GM19035 (cell line): ENCODE measurements around the gene MAST4.
"Not testable (repeated sequence)": the region's sequence is repeated elsewhere in the genome, so short reads cannot be mapped to it uniquely, and the experiment has no call there.

ENCODE experiments used
- ATAC-seq: cut with Tn5 transposase; IDR thresholded peaks from one replicate; pipeline ENCODE4 v1.9.1; 2021; ENCODE audit not compliant: unreplicated experiment

The MAST4 gene

DNA sequence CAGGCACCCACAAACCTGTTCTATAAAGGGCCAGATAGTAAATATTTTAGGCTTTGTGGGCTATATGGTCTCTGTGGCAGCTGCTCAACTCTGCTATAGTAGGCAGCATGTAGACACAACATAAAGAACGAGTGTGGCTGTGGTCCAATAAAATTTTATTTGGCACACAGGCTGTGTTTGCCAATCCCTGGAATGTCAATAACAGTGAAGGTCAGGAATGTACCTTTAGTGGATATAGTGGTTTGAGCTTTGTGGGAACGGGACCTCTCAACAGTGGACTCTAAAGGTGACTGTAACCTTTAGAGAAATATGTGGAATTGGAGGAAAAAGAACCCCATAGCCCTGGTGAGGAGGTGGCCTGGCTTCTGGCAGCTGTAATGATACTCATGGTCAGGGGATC lies 145.2 kb downstream of the MAST4 start:
- ATAC-seq = no peak

DNA sequence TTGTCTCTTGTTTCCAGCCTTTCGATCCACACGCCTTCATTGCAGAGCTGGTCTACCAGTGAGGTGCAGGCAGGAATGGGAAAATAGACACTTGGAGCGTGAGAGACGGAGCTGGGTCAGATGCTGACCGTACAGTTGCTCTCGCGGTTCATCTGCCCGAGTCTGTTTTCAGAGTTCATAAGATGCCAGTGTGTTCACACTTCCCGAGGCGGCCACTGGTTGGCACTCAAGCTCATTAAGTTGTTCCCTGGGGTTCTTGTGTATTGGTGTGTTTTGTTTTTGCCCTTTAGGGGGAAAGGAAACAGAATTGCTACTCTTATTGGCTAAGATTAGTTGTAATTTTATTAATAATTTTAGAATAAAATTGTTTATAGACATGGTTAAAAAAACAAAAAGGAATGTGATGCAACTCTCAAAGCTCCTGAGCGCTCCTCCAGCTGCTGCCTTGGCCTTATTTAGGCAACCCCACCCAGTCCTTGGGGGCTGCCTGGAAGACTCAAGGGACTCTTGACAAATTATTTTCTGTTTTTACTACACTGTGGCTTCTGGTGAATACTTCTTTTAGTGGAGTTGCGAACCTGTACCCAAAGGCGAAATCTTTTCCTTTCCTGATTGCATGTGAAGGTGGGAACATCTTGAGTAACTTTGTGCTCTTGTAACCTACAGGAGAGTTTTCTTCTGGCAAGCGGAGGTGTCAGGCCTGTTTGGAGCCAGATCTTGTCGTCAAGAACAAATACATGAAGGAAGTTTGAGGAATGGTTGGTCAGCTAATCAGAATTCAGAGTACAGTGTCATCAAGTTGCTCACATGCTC lies 146.1 kb downstream of the MAST4 start:
- no peak for ATAC-seq

DNA sequence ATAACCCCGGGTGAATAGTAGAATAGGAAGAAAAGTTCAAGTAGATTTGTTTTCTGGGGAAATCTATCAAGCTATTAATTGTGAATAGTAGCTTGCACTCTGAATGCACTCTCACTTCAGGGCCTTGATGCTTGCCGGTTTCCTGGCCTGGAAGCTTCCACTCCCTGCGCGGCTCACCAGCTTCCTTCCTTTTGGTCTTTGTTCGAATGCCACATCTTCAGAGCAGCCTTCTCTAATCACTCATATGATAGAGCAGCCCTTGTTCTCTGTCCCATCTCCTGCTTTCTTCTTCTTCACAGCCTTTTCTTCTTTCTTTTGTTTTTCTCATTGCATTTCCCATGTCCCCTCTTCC lies 146.7 kb downstream of the MAST4 start:
- no peak for ATAC-seq

DNA sequence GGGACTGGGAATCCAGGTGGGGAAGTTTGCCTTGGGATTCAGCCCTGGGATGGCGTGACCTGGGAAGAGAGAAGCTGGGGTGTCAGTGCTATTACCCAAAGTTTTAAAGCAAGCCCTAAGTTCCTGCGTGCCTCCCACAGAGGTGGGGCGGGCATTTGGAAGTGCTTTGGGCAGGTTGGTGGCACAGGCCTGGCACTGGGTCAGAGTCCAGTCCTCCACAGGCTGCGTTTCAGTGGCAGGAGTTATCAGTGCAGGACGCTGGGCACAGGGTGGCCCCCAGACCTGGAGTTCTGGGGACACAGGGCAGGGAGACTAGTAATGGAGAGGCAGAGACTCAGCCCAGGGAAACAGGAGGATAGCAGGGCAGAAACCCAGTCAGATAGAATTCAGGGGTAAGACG lies 147.2 kb downstream of the MAST4 start:
- no peak for ATAC-seq

DNA sequence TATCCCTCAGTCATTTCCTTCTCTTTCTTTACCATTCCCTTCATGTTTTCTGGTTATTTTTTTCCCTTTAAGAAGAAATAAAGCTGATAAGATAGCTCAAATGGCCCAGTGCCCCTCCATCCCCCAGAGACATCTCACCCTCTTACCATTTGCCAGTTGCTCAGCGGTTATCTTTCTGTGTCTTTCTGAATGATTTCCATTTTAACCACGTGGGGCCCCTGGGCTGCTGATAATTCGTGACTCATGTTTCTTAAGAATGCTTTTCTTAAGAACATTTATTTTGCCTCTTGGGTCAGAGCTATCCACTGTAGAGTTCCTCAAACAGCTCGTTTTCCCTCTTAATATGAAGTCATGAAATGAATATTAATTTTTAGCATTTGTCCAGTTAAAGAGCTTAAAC lies 147.8 kb downstream of the MAST4 start:
- ATAC-seq = no peak

DNA sequence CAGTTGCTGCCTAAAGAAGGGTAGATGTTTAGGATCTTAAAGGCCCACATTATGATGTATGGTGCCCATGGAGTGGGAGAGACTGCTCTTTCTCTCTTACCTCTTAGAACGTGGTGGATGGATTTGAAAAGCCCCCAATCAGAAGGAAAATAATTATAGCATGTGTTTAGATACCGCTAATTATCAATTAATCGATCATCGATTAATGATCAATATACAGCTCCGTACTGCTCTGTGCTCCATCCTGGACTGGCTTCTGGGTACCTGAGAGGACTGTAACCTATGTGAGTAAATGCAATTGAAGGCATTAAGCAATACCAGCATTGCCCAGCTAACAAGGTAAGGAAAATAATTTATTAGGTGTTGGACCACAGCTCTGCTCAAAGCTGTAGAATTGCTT lies 149.1 kb downstream of the MAST4 start:
- no peak for ATAC-seq

DNA sequence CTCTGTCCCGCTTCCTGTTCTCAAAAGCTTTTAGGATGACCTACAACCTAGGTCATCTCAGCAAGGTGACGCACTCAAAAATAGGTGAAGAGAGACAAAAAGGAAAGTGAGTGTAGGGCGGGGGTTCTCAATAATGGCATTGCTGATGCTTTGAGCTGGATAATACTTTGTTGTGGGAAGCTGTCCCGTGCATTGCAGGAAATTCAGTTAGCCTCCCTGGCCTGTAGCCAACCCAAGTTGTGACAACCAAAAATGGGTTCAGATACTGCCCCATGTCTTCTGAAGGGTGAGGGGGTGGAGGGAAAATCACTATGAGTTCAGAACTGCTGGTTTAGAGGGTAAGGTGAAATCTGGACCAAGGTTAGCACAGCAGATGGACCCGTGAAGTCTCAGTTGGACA lies 151.4 kb downstream of the MAST4 start:
- no peak for ATAC-seq

DNA sequence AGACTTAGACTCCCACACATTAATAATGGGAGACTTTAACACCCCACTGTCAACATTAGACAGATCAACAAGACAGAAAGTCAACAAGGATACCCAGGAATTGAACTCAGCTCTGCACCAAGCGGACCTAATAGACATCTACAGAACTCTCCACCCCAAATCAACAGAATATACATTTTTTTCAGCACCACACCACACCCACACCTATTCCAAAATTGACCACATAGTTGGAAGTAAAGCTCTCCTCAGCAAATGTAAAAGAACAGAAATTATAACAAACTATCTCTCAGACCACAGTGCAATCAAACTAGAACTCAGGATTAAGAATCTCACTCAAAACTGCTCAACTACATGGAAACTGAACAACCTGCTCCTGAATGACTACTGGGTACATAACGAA lies 156.5 kb downstream of the MAST4 start:
- ATAC-seq = not testable (repeated sequence)

DNA sequence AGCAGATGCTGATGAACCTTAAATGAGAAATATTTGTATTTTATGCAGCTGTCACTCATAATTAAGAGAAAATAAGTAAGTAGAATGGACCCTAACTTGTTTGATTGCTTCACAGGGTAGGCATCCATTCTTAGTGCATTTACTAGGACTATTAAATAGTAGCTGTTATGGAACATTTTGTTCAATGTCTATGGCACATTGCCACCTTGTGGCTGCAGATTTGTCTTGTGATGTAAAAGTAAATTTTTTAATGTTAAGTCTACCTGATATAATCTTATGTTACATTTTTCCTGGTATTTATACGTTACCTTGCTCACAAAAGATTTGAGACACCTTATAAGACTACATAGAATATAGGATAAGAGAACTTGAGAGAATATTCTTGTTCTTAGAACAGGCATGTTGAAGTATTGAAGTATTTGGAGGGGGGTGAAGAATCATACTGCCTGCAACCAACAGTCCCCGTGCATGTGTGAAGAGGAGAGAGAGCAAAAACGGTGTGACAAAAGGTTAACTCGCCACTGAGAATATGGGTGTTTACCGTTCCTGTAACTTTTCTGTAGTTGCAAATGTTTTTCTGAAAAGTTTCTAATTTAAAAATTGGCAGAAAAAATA lies 161.1 kb downstream of the MAST4 start:
- ATAC-seq = no peak

DNA sequence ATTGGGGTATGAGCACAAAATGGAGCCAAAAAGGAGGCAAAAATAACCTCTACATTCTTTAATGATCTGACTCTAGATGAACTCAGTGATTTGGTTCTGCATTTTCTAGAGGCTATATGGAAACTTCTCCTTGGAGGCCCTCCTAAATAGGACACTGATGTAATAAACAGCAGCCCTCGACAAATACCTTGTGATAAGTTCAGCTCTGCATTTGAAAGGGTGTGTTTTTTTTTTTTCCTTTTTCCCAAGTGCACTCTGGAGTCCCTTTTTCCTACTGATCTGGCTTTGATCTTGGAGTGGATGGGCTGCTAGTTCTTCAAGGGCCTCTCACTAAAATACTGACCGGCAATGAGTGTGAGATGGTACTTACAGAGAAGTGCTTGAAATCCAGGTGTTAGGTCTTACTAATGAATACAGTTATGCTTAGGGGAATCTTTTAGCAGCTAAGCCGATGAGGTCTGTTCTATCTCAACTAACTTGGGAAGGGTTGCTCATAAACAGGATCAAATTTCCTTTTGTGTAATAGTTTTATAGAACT lies 161.7 kb downstream of the MAST4 start:
- ATAC-seq = no peak

DNA sequence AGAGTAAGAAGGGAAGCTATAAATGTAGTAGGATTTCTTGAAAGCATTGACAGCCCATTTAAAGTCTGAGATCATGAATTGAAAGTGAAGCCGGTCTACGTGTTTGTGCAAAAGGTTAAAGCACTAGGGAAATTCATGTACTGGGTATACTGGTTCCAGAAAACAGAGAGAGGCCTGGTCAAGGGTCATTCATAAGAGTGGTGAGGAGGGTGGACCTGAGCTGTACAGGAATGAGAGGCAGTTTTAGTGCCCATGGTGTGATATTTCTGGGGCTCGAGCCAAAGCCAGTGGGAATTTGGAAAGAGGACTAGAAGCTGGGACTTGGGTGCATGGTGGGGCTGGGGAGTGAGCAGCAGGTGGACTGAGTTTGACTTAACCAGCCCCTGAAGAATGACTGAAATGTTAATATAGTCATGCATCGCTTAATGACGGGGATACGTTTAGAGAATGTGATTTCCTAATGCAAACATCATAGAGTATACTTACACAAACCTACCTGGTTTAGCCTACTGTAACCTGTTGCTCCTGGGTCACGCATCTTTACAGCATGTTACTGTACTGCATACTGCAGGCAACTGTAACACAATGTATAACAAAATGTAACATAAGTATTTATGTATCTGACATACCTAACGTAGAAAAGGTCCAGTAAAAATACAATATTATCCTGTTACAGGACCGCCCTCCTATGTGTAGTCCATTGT lies 173.0 kb downstream of the MAST4 start:
- ATAC-seq = no peak

DNA sequence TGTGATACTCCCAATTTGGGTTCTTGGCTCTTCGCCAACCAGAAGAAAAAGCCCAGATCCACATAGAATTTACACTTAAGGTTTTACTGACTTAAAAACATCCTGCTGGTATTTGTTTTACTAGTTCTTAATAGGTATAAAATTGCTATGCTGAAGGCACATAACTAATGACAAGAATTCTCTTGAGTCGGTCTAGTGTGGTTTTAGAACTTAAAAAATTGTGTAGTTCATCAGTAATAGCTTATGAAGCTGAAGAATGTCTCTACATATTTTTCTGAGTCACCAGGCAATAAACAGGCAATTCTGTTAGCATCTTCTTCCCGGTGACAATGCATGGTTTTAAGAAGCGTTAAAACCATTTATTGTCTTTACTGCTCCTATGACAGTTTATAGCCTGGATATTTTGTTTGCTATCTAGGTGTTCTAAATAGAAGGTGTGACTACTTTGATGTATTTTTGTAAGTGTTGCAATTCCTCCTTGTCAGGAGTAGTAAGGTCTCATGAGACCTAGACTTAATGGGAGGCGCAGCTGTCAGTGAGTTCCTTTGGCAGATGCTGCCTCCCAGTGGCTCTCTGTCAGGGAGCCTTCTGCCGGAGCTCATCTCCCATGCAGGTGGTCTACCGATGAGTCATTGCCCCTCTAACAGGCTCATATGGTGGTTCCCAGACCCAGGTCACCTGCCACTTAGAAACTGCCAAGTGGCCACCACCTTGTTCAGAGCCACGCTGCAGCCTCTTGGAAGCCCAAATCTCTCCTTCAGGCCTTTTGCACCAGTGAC lies 173.8 kb downstream of the MAST4 start:
- ATAC-seq = no peak

DNA sequence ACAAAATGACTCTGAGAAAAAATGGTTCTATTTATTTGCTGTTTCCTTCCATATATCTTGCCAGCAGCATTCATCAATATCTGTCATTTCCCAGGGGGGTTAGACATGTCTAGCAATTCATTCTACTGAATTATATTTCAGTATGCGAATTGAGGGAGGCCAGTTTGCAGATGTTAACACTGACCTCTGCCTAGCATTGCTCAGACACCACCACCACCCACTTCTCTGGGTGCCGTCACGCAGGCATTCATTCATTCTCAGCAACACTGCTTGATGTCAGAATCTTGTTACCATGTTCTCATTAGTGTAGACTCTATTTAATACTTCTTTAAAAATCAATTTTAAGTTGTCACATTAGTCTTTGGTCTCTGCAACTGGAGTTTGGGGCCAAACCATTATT lies 181.7 kb downstream of the MAST4 start:
- no peak for ATAC-seq

DNA sequence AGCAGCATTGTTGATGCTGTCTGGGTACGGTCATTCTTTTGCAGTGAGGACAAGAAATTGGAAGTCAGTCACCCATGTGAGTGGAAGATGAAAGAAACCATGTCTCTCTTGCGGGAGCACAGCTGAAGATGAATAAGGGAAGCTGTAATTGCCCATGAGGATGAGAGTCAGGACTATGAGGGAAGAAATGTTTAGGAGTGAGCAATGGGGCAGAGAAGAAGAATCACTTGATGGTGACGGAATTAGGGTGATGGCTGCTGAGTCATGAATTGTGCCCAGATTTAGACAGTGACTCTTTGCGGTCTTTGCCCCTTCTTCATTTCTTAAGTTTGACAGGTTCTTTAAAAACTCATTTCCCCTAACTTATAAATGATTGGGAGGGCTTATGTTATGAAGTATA lies 183.3 kb downstream of the MAST4 start:
- no peak for ATAC-seq

DNA sequence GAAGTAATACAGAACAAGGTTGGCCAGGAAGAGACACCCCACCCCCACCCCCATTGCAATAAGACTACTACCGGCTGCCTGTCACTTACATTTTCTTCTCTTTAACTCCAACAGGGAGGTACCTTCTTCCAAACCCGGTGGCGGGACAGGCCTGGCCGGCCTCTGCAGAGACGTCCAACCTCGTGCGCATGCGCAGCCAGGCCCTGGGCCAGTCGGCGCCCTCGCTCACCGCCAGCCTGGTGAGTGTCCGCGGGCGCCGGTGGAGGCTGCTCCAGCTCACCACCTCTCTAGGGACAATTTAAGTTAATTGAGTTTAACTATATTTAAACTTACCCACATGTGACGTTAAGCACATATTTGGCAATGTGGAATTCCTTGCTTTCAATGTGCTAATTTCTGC lies 192.4 kb downstream of the MAST4 start:
- no peak for ATAC-seq

DNA sequence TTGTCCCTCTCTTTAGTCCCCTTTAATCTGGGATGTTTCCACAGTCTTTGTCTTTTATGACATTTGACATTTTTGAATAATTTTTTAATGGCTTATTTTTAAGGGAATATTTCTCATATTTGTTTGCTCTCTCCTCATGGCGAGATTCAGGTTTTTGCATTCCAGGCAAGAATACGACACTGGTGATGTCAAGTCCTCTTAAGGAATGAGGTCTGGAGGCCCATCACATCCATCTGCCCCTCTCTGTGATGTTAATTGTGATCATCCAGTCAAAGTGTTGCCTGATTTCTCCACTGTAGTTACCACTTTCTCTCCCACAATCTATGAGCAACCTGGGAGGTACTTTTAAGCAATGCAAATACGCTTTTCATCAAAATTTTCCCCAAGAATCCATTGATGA lies 193.2 kb downstream of the MAST4 start:
- ATAC-seq = no peak

DNA sequence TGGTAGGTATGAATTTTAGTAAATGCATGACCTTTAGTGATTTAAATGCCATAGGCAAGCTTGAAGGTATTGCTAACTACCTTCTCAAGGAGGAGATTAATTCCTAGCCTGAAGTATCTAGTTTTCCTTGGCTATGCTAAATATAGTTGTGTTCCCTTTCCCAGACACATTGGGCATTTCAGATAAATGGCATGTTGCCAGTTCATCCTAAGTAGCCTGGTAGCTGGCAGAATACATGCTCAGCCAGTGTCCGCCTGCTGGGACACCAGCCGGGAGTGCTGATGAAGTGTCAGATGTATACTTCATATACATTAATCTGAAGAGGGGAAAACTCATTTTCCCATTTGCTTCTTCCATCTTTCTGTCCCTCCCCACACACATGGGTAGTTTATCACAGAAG lies 196.9 kb downstream of the MAST4 start:
- ATAC-seq = no peak

DNA sequence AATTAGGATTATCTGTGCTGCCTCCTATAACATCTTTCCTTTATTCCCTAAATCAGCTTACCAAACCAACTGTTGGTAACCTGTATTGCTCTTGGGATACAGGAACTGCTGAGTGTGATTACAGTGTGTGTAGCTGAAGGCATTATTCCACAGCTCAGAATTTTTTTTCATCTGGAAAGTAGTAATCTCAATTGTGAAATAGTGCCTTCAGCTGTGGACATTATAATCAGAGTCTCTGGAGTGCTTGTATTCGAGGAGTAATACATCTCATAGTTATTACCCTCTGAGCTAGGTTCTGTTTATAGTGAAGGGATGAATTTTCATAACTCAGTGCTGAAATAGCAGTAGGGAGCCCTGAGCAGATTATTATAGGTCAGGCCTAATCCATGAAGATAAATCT lies 199.5 kb downstream of the MAST4 start:
- ATAC-seq = no peak

DNA sequence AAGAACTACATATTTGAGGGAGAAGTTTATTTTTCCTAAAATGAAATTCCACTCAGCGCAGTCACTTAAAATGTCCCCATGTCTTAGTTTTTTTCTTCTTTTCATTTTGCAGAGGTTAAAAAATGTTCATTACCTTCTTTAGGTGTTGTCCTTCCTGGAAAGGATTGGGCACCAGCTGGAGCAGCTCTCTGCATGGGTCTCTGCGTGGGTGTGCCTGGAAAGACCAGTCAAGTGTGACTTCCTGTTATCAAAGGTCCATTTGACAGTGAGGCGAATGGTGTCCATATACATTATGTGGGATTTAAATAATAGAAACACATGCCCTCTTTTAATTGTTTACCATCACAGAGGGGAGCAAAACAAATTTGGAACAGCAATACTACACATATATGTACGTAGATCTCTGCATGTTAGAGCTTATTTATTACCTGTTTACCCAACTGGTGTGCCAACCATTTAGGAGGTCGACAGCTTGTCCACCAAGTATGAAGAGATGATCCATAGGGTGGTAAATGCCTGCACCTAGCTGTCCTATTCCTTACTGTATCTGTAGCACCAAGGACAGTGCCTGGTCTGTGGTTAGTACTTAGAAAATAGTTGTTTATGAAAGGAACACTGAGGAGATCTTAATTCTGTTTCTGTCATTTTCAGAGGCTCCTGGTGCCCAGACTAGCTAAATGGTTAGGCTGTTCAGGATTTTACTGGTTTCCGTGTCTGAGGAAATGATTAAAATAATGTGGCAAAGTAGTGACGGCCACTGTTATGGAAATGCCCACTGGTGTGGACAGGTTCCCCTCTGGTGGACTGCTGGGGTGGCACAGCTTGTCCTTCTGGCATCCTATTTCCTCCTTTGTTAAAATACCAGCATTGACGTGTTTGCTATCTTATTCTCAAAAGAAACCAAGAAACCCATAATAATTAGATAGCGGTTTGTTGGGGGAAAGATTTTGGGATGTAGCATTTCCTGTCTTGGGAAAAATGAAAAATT lies 200.4 kb downstream of the MAST4 start:
- no peak for ATAC-seq

DNA sequence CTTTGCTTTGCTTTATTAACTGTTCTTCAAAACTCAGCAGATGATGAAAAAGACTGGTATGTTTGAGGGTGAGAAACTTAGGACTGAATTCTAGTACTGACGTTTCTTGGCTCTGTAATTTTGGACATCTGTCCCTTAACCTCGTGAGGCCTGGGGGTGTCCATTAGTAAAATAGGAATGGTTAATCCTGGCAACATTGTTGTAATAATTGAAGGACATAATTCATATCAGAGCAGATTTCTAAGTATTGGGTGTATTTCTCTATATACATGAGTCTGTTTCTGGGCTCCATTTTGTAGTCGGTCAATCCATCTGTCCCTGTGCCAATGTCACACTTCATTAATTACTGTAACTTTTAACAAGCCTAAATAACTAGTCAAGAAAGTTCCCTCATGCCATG lies 206.7 kb downstream of the MAST4 start:
- ATAC-seq = no peak
